BE2C (cell line): Measurements from ENCODE around the gene KIF14.
"Not testable (repeated sequence)": the region's sequence is repeated elsewhere in the genome, so short reads cannot be mapped to it uniquely, and the experiment has no call there.

Experiments
- DNase-seq: peaks from one replicate; pipeline ENCODE4 v3.0.0-alpha.2; 2020
- H3K27me3 ChIP-seq: fragments of 250-450 bp; sonication (Bioruptor Pico); 2 replicates; pipeline ENCODE4 v1.5.1; 2020; ENCODE audit warnings: mild to moderate bottlenecking
- H3K36me3 ChIP-seq: fragments of 250-450 bp; sonication (Bioruptor Pico); 2 replicates; pipeline ENCODE4 v1.5.1; 2020; ENCODE audit warnings: mild to moderate bottlenecking
- H3K4me1 ChIP-seq: fragments of 250-450 bp; sonication (Bioruptor Pico); 2 replicates; pipeline ENCODE4 v1.5.1; 2020
- H3K4me3 ChIP-seq: 2 replicates; pipeline ENCODE4 v1.5.1; 2011; ENCODE audit warnings: low read depth, low read length
- H3K9me3 ChIP-seq: fragments of 250-450 bp; sonication (Bioruptor Pico); 2 replicates; pipeline ENCODE4 v1.5.1; 2020
- TF ChIP-seq, protein P1 (sequence below): IDR thresholded peaks from 2 replicates; pipeline ENCODE4 v1.5.1; 2012; ENCODE audit warnings: mild to moderate bottlenecking, low read depth, low read length

The KIF14 gene

DNA sequence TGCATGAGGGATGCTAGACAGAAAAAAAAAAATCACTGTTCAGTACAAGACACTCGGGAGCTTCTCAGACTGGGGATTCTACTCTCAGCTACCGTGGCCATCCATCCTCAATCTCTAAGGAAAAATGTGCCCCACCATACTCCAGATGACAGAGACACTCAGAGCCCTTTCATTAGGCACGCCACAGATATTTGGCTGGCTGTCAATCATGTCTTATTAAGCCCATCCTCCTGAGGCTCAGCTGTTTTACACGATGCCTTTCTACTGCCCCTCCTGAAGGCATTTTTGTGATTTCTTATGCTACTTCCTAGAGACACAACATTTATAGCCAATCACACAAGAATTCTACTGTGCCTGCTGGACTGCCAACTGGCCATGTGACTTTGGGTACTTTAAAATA, 92.9 kb downstream of the KIF14 start:
- TF ChIP-seq, protein P1, sequence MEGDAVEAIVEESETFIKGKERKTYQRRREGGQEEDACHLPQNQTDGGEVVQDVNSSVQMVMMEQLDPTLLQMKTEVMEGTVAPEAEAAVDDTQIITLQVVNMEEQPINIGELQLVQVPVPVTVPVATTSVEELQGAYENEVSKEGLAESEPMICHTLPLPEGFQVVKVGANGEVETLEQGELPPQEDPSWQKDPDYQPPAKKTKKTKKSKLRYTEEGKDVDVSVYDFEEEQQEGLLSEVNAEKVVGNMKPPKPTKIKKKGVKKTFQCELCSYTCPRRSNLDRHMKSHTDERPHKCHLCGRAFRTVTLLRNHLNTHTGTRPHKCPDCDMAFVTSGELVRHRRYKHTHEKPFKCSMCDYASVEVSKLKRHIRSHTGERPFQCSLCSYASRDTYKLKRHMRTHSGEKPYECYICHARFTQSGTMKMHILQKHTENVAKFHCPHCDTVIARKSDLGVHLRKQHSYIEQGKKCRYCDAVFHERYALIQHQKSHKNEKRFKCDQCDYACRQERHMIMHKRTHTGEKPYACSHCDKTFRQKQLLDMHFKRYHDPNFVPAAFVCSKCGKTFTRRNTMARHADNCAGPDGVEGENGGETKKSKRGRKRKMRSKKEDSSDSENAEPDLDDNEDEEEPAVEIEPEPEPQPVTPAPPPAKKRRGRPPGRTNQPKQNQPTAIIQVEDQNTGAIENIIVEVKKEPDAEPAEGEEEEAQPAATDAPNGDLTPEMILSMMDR: no peak

DNA sequence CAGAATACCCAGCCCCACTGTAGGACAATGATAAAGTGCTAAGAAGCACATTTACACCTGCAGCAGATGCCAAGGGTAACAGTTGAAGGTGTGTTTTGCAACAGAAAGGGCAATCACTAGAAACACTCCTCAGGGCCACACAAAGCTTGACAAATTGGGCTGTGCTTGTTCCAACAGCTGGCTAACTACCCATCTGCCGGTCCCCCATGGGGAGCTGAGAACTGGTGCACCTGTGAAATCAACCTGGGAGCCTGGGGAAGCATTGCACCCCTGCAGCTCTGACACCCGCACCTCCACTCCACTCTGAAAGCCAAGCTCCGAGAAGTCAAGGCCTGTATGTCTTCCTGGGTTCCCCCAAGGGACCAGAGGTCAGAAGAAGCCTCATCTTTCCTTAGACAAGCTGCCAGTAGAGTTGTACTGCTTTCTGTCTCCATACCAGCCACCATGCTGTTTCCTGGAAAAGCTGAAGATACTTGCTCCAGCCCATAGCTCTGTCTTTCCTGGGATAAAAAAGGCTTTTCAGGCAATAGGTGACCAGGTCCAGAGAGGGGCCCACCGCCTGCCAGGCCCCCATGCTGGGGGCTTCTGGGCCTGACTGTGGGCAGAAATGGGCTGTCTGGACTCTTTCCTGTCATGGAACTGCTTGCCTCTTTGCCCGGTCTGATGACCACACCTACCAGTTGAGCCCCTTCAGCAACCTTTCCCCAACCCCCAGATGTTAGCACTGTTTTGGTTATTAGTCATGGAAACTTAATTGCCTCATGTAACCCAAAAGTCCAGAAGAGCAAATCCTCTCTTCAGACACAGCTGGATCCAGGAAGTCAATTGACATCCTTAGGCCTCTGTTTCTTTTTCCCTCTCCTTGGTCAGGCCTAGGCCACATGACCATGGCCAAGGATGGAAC, 93.6 kb downstream of the KIF14 start:
- Histone ChIP-seq H3K36me3 (no peaks in the 10 kb centered on the region), H3K4me1 (no peaks in the 10 kb centered on the region), H3K9me3 (no peaks in the 10 kb centered on the region), H3K4me3 (no peak overlapping the region), H3K27me3 (no peaks in the 10 kb centered on the region; the same call in 1 of the 2 replicates)
- no peak for DNase-seq
- TF ChIP-seq, protein P1: no peak

More for the DNA sequence above, 92.9 kb downstream of the KIF14 start:
- H3K4me1 ChIP-seq: no peaks in the 10 kb centered on the region
- H3K36me3 ChIP-seq: no peaks in the 10 kb centered on the region
- DNase-seq: no peak
- no peaks in the 10 kb centered on the region; the same call in 1 of the 2 replicates for H3K27me3 ChIP-seq
- no peak overlapping the region for H3K4me3 ChIP-seq
- no peaks in the 10 kb centered on the region for H3K9me3 ChIP-seq

DNA sequence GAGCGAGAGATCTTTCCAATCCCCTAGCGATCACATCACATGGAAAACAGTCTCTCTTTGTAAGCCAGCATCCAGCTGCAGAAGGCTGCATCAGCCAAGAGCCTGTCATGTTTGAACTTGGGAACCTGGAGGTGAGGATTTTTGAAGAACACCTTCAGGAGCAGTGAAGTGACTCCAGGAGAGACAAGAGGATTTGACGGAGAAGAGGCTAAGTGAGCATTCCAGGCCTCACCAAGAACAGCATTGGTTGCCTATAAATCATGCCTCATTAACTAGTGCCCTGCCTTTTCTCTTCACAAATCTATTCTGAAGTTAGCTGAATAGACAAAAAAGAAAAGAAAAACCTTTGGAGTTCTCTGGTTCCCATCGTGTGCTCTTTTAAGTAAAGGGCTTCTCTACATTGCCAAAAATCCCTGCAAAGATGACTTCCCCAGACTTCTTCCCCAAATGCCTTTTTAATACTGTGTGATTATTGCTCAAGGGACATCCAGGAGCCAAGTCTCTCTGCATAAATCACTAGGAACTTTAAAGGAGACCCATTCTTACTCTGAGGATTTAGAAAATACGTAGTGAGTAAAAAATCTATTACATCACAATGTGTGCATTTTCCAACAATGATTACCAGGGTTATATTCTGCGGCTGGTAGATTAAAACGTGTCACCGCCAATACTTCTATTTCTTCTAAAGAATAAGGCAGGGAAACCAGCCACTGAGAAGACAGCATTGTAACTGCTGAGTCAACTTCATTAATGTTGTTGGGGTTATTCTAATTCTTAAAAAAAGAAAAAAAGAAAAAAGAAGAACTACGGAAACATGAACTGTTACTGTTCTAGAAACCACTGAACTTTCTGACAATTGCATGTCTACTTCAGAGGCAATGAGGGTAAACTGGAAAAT, 95.2 kb downstream of the KIF14 start:
- H3K27me3 ChIP-seq: no peaks in the 10 kb centered on the region; the same call in 1 of the 2 replicates
- H3K36me3 ChIP-seq: no peaks in the 10 kb centered on the region
- no peak for DNase-seq
- no peaks in the 10 kb centered on the region for H3K9me3 ChIP-seq
- TF ChIP-seq, protein P1: no peak
- no peak overlapping the region for H3K4me3 ChIP-seq
- H3K4me1 ChIP-seq: no peaks in the 10 kb centered on the region

DNA sequence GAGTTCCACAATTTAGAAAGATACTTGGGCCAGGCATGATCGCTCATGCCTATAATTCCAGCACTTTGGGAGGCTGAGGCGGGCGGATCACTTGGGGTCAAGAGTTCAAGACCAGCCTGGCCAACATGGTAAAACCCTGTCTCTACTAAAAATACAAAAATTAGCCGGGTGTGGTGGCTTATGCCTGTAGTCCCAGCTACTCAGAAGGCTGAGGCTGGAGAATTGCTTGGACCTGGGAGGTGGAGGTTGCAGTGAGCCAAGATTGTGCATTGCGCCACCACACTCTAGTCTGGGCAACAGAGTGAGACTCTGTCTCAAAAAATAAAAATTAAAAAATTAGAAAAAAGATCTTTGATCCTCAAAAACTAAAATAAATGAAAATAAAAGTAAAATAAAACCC, 96.0 kb downstream of the KIF14 start:
- not testable (repeated sequence) for H3K9me3 ChIP-seq, H3K4me1 ChIP-seq, DNase-seq, H3K27me3 ChIP-seq, H3K36me3 ChIP-seq, H3K4me3 ChIP-seq

DNA sequence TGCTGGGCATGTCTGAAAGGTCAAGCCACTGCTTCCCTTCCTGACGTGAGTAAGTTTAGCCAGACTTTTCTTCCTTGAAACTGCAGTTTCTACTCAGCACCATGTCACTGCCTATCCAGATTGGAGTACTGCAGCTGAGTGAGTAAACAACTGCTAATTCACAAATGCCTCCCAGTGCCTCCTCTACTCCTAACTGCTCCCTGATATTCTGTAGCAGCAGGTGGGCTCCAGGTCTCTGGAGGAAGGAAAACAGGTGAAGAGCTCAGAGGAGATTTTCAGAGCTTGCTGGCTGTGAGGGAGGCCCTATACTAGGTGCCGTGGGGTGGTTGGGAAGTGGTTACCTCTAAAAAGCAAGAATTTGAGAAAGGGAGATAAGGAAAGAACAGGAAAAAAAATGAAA, 96.5 kb downstream of the KIF14 start:
- TF ChIP-seq, protein P1: no peak
- Histone ChIP-seq H3K36me3 (no peaks in the 10 kb centered on the region), H3K4me3 (no peak overlapping the region), H3K4me1 (no peaks in the 10 kb centered on the region), H3K27me3 (no peaks in the 10 kb centered on the region), H3K9me3 (no peaks in the 10 kb centered on the region)
- DNase-seq: no peak

DNA sequence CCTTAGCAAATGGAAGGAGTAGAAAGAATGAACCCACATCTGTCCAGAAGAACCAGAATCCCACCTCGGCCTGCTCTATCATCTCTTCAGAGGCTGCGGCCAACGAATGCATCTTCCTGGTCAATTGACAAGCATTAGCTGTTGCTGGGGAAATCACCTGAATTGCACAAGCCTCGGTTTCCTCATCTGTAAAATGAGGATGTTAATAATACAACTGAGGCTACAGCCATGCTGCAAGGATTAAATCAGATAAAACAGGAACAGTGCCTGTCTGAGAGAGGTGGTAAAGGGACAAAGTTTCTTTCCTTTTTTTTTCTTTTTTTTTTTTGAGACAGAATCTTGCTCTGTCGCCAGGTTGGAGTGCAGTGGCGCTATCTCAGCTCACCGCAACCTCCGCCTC, 99.8 kb downstream of the KIF14 start:
- Histone ChIP-seq H3K36me3 (no peaks in the 10 kb centered on the region), H3K4me3 (no peak overlapping the region), H3K27me3 (peaks cover 4% of the 10 kb centered on the region; the same call in 1 of the 2 replicates), H3K4me1 (no peaks in the 10 kb centered on the region), H3K9me3 (no peaks in the 10 kb centered on the region)
- TF ChIP-seq, protein P1: no peak
- no peak for DNase-seq
